GM18867 (cell line): ENCODE data around the gene SOBP.
"Not testable (repeated sequence)": the region's sequence is repeated elsewhere in the genome, so short reads cannot be mapped to it uniquely, and the experiment has no call there.

Experiments used
- ATAC-seq: cut with Tn5 transposase; IDR thresholded peaks from one replicate; pipeline ENCODE4 v1.9.1; 2021; ENCODE audit warnings: mild to moderate bottlenecking, moderate library complexity; ENCODE audit not compliant: unreplicated experiment

Gene SOBP

DNA sequence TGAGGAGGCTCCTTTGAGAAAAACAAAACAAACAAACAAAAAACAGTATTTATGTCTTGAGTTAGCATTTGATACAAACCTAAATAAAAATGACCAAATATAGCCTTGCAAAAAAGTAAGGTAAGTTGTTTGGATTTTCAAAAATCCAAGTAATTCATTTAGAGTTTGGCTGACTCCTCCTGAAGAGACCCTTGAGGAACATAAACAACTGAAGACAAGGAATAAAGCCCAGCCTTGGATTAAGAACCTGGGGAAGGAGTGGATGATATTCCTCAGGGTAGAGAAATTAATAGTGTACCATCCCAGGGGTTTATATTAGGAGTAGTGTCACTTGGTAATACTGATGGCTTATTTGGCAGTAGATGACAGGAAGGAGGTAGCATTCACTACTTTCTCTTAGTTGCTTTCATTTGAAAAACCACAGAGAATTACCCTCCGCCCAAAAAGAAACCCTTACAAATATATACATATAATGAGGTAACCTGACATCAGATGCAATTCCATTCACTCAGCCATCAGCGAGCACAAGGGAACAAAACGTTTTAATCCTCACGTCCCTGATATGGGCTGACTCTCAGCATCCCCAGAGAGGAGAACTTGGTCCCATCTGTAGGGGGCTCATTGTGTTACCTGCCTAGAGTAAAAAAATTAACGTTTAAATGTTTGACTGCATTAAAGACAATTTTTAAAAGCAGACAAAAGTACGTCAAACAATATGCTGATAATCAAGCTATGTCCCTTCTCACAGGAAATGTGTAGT, 57.0 kb downstream of the SOBP start:
- ATAC-seq, result no peak

DNA sequence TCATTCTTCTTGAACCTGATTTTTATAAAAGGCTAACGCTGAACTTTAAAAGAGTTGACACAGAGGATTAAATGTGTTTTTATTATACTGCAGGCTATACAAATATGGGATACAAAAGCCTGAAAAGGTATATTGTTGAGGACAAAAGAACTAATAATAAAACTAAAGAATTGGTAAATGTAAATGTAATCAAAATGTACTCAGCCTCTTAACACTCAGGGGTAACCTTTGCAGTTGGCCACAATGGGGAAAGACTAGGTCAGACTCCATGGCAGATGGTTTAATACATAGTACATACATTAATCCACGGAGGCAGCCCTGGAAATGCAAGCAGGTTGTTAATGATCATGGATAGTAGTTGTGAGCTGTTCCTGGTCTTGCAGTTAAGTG, 57.5 kb downstream of the SOBP start:
- no peak for ATAC-seq

DNA sequence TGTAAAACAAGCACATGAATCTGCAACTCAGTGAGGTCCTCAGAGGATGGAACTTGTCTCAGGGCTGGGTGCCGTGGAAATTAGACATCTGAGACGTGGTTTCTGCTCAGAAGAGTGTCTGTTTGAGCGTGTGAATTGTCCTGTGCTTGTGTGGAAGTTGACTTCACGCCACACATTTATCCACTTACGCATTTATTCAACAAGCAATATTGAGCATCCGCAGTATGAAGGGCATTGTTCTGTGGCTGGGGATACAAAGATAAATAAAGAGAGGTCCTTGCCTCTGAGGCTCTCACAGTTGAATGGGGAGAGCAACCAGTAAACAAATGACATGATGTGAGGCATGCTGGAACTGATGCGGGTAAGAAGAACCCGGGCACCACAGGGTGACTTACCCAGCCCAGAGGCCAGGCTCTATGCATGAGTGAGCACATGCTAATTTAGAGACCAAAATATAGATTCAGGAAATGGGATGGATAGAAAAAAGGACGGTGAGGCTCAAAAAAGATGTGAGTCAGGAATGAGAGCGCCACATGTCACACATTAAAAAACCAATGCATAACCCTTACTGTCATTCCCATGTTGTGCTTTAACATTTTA, 60.4 kb downstream of the SOBP start:
- ATAC-seq, result no peak

DNA sequence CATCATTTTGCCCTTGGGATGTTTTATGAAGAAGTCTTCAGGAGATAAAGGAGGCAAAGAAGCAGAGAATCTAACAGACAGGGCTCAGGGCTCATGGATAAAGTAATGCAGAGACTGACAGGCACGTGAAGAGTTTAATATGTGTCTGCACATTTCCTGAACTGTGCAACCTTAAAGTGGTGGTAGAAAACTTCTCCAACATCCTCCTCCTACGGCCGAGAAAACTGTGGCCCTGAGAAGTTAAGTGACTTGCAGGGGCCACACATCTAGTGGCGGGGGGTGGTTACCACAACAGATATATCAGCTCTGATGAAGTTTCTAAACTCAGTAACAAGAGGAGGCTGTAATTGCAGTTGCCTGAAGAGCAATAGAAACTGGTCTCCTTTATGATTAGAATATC, 61.0 kb downstream of the SOBP start:
- no peak for ATAC-seq

DNA sequence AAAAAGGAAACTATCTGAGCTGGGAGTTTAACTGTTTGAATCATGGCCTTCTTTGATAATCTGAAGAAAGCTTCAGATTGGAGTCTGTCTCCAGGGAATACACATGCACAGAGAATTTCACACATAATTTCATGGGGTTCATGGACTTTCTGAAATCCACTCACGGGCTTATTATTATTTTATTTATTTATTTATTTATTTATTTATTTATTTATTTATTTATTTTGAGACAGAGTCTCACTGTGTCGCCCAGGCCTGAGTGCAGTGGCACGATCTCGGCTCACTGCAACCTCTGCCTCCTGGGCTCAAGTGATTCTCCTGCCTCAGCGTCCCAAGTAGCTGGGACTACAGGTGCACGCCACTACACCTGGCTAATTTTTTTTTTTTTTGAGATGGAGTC, 63.2 kb downstream of the SOBP start:
- ATAC-seq, result not testable (repeated sequence)

DNA sequence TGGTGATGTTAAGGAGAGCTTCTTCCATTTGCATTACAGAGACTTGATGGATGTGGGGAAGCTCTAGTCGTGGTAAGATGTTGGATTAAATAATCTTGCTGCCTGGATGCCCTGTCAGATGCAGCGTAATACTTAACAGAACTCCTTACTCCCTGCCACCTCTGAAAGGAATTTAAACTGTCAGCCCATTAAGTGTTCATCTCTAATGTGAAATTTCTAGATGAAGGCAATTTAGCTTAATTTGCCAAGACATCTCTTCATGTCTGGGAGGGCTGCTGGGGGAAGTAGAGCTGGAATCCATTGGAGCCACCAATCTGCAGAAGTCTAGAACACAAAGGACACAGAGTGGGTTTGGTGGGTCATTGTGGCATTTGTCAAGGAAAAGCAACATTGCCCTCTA, 64.4 kb downstream of the SOBP start:
- ATAC-seq, result no peak

DNA sequence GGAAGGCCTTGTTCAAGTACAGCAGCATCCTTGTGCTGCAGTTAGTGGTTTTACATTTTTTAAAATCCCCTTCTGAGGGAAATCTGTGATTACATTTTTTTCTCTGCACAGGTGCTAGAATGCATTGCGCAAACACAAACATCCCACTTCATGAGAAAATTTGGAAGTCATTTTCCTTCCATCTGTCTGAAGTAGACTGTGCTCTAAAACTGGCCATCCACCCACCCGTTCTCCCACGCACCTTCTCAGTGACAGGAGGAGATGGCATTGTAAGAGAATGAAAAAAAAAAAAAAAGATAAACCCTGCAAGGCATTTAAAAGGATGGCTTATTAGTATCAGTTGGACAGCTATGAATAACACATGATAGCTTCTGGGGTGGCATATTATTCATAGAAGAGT, 65.0 kb downstream of the SOBP start:
- ATAC-seq, result no peak

DNA sequence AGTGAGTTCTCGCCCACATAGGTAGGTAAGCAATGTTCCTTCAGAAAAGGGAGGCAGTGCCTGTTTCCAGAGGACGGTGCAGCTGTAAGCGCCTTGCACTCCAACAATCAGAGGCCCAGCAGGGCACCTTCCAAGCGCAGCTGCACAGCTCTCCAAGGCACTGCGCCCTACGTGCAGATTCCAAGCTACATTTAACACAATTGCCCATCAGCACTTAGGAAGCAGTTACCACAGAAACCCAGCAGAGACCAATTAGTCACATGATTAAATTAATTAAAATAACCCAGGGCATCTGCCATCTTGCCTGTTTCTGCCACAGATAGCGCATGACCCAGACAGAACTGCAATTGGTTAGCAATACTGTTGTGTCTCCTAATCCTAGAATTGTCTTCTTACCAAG, 65.5 kb downstream of the SOBP start:
- no peak for ATAC-seq

DNA sequence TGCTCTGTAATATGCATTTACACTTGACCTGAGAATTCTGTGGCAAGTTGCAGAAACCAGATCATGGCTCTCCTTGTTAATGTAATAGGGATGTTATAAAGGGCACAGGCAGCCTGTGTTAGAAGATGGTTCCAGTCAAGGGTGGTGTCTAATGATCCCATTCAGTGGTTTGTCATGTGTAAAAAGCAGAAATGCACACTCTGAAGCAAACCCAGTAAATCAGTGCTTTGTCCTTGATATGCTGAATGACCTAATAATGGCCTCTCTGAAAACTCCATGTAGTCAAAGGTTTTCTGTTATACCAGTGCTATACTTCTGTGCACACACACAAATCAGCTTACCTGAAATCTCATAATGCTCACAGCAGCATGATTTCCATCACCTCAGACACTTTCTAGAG, 66.2 kb downstream of the SOBP start:
- ATAC-seq, result no peak

DNA sequence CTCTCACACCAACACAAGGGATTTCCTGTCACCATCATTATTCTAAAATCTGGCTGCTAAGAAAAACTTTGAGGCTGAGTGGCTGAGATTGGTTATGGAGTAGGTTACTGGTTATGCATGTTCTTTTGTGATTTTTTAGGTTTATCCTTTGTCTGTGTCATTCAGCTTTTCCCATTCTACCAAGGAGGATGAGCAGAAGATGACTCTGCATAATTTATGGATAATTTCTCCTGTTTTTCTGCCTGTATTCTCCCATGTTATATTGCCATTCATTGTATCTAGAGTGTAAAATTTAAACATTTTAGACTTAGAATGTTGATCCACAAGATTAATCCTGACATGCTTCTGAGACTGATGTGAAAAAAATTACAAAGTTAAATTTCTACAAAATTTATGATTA, 67.8 kb downstream of the SOBP start:
- ATAC-seq, result no peak

DNA sequence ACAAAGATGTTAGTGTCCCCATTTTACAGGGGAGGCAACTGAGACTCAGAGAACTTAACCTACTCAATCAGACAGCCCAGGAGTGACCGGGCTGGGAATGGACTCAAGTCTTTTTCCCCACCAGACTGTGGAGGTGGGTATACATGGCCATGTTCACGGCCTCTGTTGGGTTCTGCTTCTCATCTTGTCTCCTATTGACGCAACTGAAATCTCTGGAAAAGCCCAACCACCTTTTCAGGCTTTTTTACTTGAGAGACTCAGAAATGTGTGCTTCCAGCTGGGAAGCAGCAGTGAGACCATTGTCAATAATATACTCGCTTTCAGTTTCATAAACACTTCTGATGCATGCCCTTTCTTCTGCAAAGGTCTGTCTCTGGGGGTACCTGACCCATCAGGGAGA, 70.7 kb downstream of the SOBP start:
- no peak for ATAC-seq

DNA sequence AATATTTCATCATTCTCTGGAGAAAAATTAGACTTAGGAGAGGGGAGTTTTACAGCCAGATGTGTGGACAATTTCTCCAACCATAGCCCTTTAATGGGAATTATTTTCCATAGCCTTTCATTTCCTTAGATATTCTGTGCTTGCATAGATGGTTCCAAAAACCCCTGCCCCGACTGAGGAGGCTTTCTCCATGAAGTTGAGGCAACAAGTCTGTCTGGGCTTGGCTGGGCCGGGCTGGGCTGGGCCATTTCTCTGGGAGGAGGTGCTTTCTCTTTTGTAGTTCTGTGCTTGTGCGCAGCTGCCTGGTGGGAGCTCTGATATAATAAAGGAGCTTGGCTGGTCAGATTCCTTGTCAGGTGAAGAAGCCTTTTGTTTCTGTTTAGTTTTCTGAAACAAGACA, 71.4 kb downstream of the SOBP start:
- ATAC-seq, result no peak

DNA sequence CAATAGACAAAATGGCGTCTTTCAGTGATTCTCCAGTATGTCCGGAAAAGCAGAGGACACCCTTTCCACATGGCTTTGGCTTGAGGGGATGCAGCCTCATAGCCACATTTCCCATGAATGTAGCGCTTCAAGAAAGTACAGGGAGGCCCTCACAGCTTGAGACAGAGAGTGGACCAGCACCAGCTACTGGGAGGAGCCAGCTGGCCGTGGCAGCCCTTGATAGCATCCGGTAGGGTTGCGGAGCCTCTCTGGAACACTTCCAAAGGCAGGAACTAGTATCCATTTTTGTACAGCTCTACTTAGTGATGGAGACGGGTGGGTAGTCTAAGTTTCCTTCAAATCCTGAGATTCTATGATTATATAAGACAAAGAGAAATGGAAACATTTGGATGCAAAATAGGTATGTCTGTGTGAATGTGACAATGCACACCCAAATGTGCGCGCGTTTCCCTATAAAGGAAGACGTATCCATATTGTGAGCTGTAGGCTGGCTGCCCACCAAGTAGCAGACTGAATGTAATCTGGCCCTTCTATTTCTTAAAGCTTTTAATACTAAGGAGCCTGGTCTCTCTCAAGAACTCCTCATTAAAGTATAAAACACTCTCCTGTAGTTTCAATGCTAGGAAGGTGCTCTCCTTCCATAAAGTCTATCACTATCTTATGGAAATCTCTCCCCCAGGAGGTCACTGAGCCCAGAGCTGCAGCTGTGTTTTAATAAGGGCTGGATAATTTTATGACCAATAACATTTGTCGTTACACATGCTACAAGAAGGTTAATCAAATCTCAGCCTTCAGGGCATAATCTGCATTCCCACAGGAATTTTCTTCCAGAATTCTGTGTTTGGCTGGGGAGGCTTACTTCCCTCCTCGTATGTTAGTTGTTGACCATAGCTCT, 74.0 kb downstream of the SOBP start:
- ATAC-seq, result no peak

DNA sequence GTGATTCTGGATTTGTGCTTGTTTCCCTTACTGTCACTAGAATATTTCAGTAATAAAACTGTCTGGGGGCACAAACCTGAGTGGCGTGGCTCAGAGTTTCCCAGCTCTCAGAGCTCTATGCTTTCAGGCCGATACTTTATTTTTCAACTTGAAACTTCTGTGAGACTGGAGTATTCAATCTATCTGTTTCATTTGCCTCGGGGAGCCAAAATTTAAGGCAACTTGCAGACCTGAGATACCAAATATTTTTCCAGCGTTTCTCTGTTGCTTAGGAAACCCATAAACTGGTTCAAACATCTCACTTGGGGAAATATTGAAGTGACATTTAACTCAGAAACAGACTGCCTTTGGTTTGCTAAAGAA, 74.7 kb downstream of the SOBP start:
- no peak for ATAC-seq

DNA sequence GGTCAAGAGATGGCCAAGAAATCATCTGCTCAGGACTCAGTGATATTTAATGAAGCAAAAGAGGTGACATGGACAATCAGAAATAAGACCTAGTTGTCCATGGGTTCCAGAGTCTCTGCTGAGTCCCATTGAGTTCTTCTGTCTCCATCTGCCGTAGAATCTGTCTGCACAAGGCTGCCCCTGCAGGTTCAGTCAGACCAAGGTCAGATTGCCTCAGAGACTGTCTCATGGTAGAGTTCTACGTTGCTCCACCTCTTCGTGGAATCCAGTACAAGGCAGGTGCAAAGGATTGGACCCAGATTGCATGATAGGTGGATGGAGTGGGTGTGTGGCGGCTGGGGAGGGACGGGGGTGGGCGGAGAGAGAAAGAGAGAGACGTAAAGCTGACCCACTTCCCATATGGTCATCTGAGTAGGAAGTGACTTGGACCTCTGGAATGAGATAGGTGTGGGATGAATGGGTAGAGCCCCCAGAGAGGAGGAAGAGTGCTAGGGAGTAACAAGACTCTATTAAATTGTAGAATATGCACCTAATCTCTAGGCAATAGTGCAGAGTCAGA, 75.3 kb downstream of the SOBP start:
- no peak for ATAC-seq

DNA sequence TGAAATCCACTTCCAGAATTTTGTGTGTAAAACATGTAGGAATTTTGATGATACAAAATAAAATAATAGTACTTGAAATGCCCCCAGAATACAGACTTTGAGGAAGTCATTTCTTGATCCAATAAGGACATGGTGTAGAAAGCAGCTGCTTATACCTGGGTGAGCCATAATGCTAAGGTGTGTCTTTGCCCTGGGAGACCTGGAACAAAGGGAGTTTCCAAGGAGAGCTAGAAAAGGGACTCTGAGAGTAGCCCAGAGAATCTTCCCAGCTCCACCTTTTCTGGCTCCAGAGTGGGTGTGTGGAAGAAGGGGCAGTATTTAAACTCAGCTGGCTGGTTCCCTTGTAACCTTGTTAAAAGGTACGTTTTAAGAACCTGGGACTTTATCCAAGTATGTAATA, 77.7 kb downstream of the SOBP start:
- ATAC-seq, result no peak

DNA sequence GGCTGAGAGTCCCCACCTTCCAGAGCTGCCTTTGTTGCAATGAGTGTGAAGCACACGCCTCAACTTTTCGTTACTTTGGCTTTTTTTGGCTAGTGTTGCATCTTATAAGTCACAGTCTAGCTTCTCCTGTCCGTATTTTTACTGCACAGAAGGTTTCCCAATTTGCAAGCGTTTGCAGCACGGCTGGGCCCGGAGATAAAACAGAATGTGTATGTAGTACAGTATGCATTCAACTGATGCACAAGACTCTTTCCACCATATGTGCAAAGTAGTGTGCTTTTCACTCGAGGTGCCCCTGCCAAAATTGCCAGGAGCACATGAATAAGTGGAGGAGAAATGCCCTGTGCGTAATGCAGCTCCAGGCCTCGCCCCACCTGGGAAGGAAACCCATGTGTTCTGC, 79.6 kb downstream of the SOBP start:
- no peak for ATAC-seq

DNA sequence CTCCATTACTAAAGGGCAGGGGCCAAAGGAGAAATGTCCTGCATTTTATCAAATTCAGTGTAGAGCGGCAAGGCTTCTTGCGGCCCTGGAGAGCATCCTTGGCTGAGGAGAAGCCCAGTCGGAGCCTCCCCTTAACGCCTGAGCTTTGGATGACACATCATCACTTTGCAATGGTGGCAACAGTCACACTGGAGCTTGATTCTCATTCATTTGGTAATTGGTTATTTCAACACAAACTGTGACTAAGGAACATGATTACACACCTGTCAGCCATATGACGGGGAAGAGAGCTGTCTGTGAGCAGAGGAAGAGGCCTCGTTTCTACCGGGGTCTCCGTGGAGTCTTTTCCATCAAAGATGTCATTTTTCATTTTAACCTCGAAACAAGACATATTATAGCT, 81.4 kb downstream of the SOBP start:
- ATAC-seq, result no peak

DNA sequence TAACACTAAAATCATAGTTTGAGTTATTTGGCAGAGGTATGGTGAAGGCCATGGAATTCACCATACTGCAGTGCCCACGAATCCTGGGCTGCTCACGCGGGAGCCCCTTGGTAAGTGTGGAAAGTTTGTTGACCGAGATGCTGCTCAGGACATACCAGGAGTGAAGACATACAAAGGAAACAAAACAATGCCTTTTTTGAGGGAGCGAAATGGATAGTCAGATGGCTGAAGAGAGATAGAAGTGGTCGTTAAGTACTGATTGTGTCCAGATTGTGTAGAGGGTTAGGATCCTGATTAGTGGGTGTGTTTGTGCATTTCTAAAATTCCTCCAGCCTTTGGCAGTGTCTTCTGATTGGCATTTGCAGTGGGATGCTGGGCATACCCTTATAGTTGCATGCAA, 83.0 kb downstream of the SOBP start:
- ATAC-seq, result no peak

DNA sequence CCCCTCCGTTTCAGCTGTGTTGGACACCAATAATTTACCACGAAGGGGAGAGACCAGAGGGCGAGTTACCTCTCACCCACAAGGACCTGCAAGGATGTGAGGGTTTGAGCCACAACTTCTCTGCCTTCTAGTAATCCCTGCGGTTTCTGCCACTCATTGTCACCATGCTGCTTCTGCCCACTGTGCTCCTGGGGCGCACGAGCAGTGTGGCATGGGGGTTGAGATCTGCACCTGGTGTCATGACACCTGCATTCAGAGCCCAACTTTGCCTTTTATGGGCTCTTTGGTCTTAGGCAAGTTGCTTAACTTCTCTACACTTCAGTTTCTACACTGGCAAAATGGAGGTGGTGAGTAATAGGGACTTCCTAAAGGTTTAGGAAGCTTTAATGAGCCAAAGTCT, 84.9 kb downstream of the SOBP start:
- ATAC-seq, result no peak

DNA sequence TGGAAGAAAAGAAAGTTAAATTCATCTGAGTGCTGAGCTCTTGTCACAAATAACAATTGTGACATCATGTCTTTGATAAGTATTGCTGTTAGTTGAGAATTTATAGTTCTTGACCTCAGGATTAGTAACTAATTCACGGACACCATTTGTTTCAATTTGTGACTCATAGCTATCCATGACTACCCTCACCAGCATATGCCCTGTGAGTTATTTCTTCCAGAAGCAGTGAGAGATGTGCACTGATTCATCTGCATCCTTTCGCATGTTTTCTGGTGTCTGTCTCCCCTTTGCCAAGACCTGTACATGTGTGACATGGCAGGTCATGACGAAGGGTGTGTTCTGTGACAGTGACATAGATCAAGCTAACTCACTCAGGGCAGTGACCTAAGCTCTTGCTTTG, 86.9 kb downstream of the SOBP start:
- ATAC-seq, result no peak
